Measurements from ENCODE around the gene COL10A1.

Gene COL10A1

DNA sequence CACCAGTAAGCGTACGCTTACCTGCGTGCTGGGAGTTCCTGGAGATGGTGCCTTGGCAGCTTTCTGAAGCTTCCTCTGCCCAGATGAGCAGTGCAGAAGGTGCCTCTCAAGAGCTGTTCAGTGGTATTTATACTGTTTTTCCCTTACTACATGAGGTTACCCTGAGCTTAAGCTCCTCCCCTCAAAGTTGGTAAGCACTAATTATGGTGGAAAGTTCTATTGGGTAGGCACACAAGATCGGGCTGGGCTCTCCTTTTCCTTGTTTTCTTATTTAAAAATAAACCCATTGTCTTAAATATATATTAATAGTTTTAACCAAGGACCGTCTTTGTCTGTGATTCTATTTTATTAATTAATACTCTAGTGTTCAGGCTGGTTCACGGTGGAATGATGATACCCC, at the start of gene COL10A1:
Gene COL10A1 (minus strand): TSS at position 101 of the 400 bp plus-strand sequence. CDS start 640 bp downstream, outside the sequence.
- DNase-seq, result no peak

DNA sequence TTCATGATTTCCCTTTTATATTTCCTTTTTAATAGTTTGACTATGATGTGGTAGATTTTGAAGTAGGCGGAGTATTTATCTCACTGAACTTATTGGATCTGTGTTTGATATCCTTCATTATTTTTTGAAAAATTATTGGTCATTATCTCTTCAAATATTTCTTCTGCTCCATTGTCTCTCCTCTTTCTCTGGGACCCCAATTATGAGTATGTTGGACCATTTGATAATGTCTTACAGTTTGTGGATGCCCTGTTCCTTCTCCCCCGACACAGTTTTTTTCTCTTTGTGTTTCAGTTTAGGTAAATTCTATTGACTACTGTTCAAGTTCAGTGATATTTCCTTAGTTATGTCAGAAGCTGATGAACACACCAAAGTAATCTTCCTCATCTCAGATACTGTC, 49.4 kb upstream of the COL10A1 start:
- DNase-seq, result no peak

DNA sequence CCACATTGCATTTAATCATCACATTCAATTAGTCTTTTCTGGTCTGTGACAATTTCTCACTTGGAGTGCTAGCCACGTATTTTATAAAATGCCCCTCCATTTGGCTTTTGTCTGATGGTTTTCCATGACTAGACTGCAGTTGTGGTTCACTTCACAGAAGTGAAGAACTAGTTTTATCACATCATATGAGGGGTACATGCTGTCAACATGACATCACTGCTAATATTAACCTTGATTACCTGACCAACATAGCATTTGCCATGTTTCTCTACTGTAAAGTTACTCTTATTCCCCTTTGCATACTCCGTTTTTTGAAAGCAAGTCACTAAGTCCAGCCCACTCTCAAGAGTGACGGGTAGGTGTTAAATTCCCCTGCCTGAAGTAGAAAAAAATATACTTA, 48.0 kb upstream of the COL10A1 start:
- DNase-seq, result no peak

DNA sequence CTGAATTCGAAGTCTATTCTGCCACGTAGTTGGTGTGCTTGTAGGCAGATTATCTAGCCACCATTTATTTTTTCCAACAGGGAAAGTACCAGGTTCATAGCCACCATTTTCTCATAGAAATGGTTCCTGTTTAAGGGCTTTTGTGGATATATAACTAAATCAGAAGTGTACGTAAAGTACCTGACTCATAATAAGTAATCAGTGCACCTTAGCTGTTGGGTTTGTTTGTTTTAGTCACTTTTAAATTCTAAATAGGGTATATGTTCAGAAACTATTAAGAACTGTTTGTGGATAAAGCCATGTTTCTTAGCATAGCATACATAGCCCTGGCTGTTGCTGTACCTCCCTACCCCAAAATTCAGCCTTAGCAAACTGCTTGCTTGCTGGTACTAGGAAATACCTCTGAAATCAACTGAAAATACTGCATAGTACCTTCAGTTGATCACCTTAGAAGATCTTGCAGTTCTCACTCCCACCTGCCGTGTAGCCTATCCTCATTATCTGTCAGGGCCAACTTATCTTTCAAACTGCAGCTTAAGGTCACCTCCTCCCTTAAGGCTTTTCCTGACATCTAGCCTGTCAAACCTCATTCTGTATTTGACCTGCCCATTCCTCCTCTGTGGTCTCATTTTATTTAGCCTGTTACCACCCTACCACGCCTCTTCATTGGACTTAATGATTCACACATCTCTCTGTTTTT, 44.6 kb upstream of the COL10A1 start:
- no peak for DNase-seq

DNA sequence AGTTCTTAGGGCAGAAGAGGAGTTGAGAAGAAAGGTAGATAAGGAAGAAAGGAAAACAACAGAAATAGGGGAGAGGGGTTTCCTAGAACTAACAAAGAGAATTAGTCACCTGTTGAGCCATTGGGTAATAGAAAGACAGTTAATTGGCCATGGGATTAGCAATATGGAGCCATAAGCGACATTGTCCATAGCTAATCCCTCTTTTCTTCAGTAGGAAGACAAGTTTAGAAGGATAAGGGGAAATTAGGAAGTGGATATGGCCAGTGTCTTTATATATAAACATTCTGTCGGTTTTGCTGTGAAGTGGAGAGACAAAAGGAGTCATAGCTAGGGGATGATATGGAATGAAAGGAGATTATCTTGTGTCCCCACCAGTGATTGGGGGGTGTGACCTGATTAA, 43.9 kb upstream of the COL10A1 start:
- DNase-seq, result no peak

DNA sequence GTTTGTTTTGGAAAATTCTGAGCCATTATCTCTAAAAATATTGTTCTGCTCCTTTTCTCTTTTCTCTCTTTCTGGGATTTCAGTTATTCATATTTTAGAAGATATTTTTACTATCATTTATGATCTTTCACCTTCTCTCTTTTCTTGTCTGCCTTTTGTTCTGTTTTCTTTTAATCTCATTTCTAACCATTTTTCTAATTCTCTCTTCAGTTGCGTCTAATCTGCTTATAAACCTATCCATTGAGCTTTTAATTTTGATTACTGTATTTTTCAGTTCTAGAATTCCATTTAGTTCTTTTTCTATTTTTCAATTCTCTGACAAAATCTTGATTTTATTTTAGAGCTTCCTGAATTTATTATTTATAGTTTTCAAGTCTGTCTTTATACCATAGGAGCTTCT, 42.2 kb upstream of the COL10A1 start:
- no peak for DNase-seq

DNA sequence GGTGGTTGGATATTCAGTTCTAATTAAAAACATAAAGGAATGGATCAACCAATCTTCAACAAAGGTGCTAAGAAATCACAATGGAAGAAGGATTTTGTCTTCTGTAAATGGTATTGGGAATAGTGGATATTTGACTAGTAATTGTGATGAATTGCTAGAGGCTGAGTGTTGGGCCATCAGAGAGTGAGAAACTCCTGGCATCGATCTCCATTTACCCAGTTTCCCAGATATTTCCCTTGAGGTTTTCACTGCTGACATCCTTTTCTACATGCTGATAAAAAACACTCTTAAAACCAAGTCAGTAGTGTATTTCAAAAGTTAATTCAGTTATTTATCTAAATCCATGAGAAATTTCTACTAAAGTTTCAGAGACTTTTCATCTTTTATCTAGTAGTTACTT, 40.4 kb upstream of the COL10A1 start:
- DNase-seq, result no peak

DNA sequence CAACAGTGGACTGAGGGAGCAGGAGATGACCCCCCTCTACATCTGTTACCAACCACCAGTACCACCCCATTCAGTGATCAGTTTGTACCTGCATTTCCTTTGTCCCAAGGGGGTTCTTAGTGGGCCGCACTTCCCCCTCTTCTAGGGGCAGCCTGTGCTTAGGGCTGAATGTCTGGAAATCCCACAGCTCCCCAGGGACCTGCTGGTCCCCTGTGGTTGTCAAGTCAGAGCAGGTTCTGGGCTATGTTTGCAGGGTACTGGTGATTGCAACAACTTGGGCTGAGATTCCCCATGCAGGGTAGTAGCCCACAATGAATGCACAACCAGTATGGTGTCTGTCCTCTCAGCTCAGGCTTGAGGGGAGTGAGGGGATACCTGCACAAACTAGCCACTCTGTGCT, 39.7 kb upstream of the COL10A1 start:
- no peak for DNase-seq

DNA sequence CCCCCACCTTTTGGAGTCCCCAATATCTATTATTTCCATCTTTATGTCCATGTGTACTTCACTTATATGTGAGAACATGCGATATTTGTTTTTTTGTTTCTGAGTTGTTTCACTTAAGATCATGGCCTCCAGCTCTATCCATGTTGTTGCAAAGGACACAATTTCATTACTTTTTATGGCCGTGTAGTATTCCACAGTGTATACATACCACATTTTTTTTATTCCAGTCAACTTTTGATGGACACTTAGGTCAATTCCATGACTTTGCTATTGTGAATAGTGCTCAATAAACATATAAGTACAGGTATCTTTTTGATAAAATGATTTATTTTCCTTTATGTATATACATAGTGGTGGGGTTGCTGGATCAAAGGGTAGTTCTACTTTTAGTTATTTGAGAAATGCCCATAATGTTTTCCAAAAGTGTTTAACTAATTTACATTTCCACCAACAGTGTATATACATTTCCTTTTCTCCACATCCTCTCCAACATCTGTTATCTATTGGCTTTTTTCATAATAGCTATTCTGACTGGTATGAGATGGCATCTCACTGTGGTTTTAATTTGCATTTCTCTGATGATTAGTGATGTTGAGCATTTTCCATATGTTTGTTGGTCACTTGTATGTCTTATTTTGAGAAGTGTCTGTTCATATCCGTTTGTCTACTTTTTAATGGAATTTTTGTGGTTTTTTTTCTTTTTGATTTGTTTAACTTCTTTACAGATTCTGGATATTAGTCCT, 34.0 kb upstream of the COL10A1 start:
- no peak for DNase-seq

DNA sequence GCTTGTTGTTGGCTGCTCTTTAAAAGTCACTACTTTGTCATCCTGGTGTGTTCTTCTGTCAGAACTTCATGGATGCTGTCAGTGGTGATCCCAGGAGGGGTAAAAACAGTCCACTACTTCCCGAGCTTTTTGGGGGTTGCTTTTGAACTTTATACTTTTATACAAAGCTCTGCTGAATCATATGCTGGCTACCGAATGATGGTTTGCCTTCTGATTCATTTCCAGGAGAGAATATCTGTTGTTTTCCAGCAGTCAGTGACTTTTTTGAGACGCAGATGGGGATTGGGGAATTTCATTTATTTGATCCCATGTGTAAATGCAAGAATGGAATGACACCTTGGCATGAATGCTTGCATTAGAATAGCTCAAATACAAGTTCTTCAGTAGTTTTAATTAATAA, 32.7 kb upstream of the COL10A1 start:
- no peak for DNase-seq

DNA sequence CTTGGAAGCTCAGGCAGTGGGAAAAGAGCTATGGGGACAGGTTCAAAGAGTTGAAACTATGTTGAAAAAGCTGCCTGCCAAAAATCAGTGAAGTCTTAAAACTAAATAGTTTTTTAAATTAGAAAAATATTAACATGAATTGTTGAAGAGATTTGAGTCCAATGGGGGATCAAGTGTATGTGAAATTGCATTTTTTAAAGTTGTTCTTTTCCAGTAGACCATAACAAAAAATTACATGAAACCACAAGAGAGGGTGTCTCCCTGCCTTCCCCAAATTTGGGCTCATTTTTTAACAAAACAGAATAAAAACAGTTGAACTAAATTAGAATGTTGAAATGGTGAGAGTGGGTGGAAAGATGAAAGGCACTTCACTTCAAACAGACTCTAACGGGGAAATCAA, 31.5 kb upstream of the COL10A1 start:
- no peak for DNase-seq

DNA sequence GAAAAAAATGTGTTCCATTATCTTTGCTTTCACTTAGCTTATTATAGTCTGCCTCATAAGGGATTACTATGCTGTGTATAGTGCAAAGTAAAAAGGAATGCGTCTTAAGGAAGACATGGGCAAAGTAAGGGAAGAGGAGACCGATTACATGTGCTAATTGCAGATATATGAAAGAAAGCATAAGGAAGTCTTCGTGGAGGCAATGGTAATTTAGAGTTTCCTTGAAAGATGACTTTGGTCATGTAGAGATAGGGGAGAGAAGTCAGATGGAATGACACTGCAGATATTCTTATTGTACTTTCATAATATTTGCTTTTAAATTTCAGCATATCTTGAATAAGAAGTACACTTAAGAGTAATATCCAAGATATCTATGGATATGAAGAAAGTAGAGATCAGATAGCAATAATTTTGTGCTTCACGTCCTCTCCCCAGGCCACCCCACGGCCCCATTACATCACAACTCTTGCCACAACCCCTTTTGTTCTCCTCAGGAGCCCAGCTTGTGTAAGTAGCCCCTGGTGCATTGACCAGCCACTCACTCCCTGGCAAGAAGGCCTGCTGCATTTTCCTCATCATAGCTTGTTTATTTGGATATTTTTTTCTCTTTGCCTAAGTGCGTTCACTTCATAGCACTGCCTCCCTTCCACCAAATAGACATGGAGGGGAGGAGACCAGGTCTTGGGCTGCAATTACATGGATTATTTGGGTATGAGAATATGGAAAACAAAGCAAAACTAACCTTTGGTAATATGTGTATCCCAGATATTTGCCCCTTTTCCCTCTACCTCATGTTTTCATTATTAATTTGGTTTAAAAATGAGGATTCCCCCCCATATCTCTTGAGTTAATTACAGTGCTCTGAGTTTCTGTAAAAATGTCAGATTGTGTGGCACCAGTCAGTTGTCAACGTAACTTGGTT, 30.7 kb upstream of the COL10A1 start:
- no peak for DNase-seq

DNA sequence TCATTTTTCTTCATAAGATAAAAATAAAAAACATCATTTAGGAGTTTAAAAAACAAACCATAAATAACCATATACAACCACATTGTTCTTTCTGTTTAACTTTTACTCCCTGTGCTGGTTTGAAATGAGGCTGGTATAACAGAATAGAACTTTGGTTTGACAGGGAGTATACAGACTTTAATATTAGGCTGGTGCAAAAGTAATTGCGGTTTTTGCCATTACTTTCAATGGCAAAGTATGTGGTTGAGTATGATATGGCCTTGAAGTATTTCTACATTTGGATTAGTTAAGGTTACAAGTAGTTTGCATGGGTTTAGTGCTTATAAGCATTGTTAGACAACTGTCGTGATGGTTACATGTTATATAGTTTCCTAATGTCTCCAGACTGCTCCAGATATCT, 29.0 kb upstream of the COL10A1 start:
- DNase-seq, result no peak

DNA sequence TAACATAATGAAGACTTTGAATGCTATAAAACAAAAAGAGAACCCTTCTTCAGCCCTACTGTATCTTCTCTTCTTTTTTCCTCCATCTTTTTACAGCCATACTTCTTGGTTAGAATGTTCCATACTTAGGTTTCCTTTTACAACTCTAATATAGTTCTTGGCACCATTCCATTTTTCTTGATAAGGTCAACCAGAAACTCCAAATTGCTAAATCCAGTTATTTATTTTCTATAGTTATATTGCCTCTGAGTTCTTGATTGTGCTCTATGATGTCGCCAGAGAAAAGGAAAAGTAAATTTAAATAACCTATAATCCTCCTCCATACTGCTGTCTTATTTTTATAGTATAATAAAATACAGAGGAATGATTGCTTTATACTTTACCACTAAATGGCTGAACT, 26.7 kb upstream of the COL10A1 start:
- no peak for DNase-seq

DNA sequence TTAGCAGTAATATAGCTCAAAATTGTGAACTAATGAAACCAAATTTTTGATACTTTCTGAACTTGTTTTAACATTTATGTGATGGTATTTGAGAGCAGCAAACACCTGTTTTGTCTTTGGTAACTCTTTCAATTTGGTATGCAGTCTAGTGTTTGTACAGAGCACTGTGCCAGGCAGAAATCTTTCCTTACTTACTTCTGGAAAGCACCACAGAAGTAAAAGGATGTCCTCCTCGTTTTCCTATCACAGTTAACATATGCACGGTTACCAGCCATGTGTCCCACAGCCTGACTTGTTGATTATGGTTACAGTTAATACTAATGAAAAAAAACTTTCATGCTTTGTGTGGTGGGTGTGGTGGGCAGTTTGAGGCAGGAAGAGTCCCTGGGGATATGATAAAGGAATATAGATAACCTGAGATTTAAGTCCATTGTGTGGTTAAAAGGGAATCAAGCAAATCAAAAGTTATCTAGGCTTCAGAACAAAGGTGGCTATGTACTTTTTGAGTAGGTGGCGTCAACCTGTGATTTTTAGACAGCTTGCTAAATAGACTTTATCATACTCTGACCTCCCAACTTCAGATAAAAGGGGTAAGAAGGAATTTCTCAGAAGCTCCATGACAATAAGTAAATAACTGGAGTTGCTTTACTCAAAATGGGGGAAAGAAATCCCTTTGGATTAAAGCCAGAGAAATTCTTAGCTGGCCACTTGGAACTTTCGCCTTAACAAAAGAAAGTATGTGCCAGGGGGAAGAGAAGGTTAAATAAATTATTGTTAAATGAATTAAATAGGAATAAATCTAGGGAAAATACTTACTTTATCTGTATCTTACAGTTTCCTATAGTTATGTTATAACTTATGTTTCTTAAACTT, 20.1 kb upstream of the COL10A1 start:
- no peak for DNase-seq

DNA sequence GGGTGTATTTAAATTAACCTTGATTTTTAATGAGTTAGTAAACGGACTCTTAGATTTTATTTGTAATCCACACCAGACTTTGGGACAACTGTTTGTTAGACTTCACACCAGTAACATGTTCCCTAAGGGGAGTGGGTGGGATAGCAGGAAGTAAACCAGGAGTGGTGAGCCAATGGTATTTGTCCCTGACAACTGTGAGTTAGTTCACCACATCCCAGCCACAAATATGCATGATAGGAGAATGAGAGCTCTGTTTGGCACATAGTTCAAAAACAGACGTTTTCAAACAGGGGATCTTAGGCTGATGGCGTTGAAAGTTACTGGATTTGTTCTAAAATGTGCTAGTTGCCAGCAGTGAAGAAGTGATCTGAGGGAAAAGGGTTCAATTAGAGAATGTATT, 18.7 kb upstream of the COL10A1 start:
- DNase-seq, result no peak

DNA sequence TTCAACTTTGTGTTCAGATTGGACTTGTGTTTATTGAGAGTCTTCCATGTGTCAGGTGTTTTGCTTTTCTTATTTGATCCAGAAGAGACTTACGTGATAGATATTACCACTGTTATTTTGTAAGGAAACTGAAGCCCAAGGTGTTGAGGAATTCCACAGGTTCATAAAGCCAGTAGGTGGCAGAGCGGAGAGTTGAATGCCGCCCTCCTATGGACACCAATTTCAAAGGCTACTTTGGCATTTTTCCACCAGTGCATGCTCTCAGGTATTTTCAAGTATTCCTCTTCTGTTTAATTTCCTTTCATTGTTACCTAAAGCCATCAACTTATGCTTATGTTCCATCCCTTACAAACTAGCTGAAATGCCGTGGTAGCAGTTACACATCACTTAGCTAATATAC, 14.0 kb upstream of the COL10A1 start:
- no peak for DNase-seq

DNA sequence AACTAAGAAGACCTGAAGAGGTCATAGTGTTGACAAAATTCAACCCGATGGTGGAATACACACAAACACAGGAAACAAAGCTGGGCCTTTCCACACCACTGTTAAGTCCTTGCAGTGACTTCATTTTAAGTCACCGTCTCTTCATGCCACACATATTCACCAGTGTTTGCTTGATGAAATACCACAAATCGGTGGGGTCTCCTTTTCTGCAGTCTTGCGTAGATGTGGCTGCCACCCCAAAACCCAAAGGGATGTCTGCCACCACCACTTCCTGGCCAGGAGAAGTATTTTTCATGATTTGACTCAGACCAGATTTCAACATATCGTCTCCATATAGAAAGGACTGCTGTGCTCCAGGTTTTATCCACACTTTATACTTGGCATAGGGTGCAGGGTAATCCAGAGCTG, 11.0 kb upstream of the COL10A1 start:
- no peak for DNase-seq

DNA sequence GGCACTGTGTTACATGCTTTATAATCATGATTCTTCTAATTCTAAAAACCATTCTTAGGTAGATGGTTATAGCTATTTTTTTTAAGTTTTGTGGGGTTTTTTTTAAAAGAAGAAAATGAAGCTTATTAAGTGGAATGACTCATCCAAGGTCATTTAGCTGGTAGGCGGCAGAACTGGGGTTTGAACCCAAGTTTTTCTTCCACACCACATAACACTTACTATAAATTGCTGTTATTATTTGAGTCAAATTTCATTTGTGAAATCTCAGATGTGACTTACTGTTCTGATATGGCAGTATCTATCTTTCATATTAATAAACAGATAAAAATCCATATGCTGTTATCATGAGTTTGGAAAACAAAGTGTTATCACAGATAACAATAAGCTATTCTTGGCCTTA, 10.4 kb upstream of the COL10A1 start:
- no peak for DNase-seq

DNA sequence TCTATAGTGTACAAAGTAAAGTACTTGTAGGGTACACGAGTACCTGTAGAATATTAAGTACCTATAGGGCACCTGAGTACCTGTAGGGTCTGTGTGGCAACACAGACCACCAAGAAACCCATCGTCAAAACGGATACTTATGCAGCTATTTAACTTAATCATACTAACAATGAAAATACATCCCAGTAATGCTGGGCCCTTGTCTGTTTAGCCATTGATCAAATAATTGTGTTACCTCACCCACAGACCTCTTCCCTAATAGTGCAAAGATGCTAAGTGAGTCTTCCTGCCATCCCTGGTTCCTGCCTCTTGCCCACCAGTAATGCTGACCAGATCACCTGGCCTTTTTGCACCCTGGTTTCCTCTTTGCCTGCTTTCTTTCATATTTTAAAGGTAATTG, 7.5 kb upstream of the COL10A1 start:
- no peak for DNase-seq

DNA sequence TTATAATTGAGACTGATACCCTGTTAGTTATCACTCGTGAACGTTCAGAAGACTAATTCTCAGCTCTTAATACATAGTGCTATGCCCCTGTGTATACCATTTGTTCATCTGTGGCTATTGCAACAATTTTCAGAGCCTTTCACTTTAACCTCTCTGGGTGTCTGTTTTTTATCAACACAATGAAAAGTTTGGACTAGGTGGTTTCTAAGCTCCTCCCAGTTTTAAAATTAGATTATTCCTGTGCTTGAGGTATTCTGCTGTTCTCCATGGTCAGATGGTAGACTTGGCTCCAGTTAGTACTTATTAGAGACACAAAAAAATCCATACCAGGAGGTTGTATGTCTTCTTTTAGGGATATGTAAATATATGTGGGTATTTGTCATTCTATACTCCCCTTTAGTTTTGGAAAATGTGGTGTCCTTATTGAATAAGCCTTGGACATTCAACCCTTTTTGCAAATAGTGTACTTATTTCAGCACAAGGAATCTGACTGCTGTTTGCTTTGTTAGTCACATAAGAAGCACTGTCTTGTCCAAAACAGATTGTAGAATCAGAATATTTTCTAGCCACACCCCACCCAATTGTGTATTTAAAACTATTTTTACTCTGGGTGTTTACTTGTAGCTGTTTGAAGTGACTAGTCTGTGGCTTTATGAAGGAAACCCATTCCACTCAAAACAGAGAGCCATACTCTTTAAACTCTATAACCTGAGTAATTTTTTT, 2.0 kb upstream of the COL10A1 start:
- no peak for DNase-seq

DNA sequence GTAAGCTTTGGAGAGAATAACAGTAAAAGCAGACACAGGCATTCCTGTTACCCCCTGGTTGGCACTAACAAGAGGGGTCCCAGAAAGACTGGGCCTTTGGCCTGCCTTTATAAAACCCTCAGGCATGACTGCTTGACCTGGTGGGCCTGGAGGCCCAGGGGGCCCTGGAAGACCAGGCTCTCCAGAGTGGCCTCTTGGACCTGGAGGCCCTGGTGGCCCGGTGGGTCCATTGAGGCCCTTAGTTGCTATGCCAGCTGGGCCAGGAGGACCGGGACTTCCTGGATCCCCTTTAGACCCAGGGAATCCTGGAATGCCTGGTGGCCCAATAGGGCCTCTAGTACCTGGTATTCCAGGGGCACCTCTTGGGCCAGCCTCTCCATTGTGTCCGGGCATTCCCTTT, 5.5 kb downstream of the COL10A1 start:
- DNase-seq, result no peak

Data from inflammatory macrophage treated with lipopolysaccharide for 4 hours (primary cell).